Measurements from ENCODE around the gene ITFG1.

The ITFG1 gene

GRCh38 chr16:47492036-47492427 lies 31.2 kb upstream of the ITFG1 start:
- H3K27ac ChIP-seq (ENCODE audit: low read depth, low read length): peak overlapping the region; percentile 97
- TF ChIP-seq EZH2phosphoT487 (IDR thresholded peaks at IDR 0.05; ENCODE audit: borderline replicate concordance, low read length): no peak
- TF ChIP-seq, protein P1, sequence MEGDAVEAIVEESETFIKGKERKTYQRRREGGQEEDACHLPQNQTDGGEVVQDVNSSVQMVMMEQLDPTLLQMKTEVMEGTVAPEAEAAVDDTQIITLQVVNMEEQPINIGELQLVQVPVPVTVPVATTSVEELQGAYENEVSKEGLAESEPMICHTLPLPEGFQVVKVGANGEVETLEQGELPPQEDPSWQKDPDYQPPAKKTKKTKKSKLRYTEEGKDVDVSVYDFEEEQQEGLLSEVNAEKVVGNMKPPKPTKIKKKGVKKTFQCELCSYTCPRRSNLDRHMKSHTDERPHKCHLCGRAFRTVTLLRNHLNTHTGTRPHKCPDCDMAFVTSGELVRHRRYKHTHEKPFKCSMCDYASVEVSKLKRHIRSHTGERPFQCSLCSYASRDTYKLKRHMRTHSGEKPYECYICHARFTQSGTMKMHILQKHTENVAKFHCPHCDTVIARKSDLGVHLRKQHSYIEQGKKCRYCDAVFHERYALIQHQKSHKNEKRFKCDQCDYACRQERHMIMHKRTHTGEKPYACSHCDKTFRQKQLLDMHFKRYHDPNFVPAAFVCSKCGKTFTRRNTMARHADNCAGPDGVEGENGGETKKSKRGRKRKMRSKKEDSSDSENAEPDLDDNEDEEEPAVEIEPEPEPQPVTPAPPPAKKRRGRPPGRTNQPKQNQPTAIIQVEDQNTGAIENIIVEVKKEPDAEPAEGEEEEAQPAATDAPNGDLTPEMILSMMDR (IDR thresholded peaks at IDR 0.05; ENCODE audit: low read depth, low read length, poor library complexity, severe bottlenecking): no peak
- peaks cover 37% of the 10 kb centered on the region for H3K36me3 ChIP-seq (ENCODE audit: control insufficient read depth, low read length)
- H3K27me3 ChIP-seq (ENCODE audit: control insufficient read depth, low read length): no peaks in the 10 kb centered on the region
- peaks cover 38% of the 10 kb centered on the region; the same call in 1 of the 2 replicates for H3K9me3 ChIP-seq (ENCODE audit: control insufficient read depth, insufficient read depth, low read length)
- H3F3A ChIP-seq (ENCODE audit: control insufficient read depth, insufficient read depth): peaks cover 32% of the 10 kb centered on the region
- peak overlapping the region; percentile 93 for H3K4me2 ChIP-seq (ENCODE audit: low read length)
- peak overlapping the region; percentile 74 for H3K4me3 ChIP-seq (ENCODE audit: low read length)
- H4K20me1 ChIP-seq (ENCODE audit: control insufficient read depth, insufficient read depth, low read depth, low read length): no peaks in the 10 kb centered on the region
- H3K9me2 ChIP-seq (replicated peaks; ENCODE audit: control insufficient read depth, low read length): no peaks in the 10 kb centered on the region
- H3K4me1 ChIP-seq (ENCODE audit: control insufficient read depth, low read length): peaks cover 57% of the 10 kb centered on the region
- H3K79me2 ChIP-seq (ENCODE audit: control insufficient read depth, low read length): peaks cover 68% of the 10 kb centered on the region

- TF ChIP-seq EZH2phosphoT487 (IDR thresholded peaks at IDR 0.05; ENCODE audit: borderline replicate concordance, low read length): no peak
- TF ChIP-seq, protein P1 (IDR thresholded peaks at IDR 0.05; ENCODE audit: low read depth, low read length, poor library complexity, severe bottlenecking): no peak
- Histone ChIP-seq H3K79me2 (ENCODE audit: control insufficient read depth, low read length) (peaks cover 55% of the 10 kb centered on the region), H4K20me1 (ENCODE audit: control insufficient read depth, insufficient read depth, low read depth, low read length) (no peaks in the 10 kb centered on the region), H3K27me3 (ENCODE audit: control insufficient read depth, low read length) (no peaks in the 10 kb centered on the region), H3K4me3 (ENCODE audit: low read length) (no peak overlapping the region), H3K27ac (ENCODE audit: low read depth, low read length) (no peak overlapping the region), H3F3A (ENCODE audit: control insufficient read depth, insufficient read depth) (peaks cover 32% of the 10 kb centered on the region), H3K4me2 (ENCODE audit: low read length) (no peak overlapping the region), H3K9me2 (replicated peaks; ENCODE audit: control insufficient read depth, low read length) (no peaks in the 10 kb centered on the region), H3K36me3 (ENCODE audit: control insufficient read depth, low read length) (peaks cover 30% of the 10 kb centered on the region), H3K9me3 (ENCODE audit: control insufficient read depth, insufficient read depth, low read length) (peaks cover 38% of the 10 kb centered on the region; the same call in 1 of the 2 replicates), H3K4me1 (ENCODE audit: control insufficient read depth, low read length) (peaks cover 49% of the 10 kb centered on the region)
These were observed 29.6 kb upstream of the ITFG1 start for GRCh38 chr16:47490471-47490870.

DNA sequence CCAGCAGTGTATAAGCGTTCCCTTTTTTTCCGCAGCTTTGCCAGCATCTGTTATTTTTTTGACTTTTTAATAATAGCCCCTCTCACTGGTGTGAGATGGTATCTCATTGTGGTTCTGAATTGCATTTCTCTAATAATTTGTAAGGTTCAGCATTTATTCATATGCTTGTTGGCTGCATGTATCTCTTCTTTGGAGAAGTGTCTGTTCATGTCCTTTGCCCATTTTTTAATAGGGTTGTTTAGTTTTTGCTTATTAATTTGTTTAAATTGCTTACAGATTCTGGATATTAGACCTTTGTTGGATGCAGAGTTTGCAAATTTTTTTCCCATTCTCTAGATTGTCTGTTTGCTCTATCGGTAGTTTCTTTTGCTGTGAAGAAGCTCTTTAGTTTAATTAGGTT lies 27.2 kb upstream of the ITFG1 start:
- Histone ChIP-seq H3K4me3 (ENCODE audit: low read length) (no peak overlapping the region), H3K36me3 (ENCODE audit: control insufficient read depth, low read length) (peaks cover 30% of the 10 kb centered on the region), H3K27ac (ENCODE audit: low read depth, low read length) (no peak overlapping the region), H3K4me2 (ENCODE audit: low read length) (no peak overlapping the region), H3K9me2 (replicated peaks; ENCODE audit: control insufficient read depth, low read length) (no peaks in the 10 kb centered on the region), H3F3A (ENCODE audit: control insufficient read depth, insufficient read depth) (peaks cover 18% of the 10 kb centered on the region), H3K9me3 (ENCODE audit: control insufficient read depth, insufficient read depth, low read length) (peaks cover 38% of the 10 kb centered on the region; the same call in 1 of the 2 replicates), H4K20me1 (ENCODE audit: control insufficient read depth, insufficient read depth, low read depth, low read length) (no peaks in the 10 kb centered on the region), H3K79me2 (ENCODE audit: control insufficient read depth, low read length) (peaks cover 47% of the 10 kb centered on the region), H3K4me1 (ENCODE audit: control insufficient read depth, low read length) (peaks cover 33% of the 10 kb centered on the region), H3K27me3 (ENCODE audit: control insufficient read depth, low read length) (no peaks in the 10 kb centered on the region)
- TF ChIP-seq EZH2phosphoT487 (IDR thresholded peaks at IDR 0.05; ENCODE audit: borderline replicate concordance, low read length): no peak
- TF ChIP-seq, protein P1 (IDR thresholded peaks at IDR 0.05; ENCODE audit: low read depth, low read length, poor library complexity, severe bottlenecking): no peak
